Liver (tissue), 9 donors: ENCODE results near the gene FAT2. TPM values are rescaled to one million over a fixed set of nuclear protein-coding genes. Genes with fewer than 3 reads are reported as not detected.

Experiments used
- DNase-seq: peaks from one replicate; pipeline ENCODE4 v3.0.0-alpha.2; 2017; ENCODE audit warnings: low spot score
- H3K27ac ChIP-seq, 2 donors: one replicate each; pipeline ENCODE4 v1.7.0; 2013; ENCODE audit warnings: inconsistent platforms in 2 of 2, low read length in 2 of 2, control low read depth in 1 of 2, low read depth in 1 of 2, mild to moderate bottlenecking in 1 of 2
- H3K27me3 ChIP-seq, 4 donors: one replicate each; pipeline versions ENCODE4 v1.6.1 to v1.7.0; 2013; ENCODE audit warnings: low read length in 3 of 4, inconsistent platforms in 1 of 4, mild to moderate bottlenecking in 1 of 4, moderate library complexity in 1 of 4; ENCODE audit not compliant: control insufficient read depth in 4 of 4, insufficient read depth in 4 of 4
- H3K36me3 ChIP-seq, 4 donors: one replicate each; pipeline versions ENCODE4 v1.6.1 to v1.7.0; 2013; ENCODE audit warnings: low read length in 3 of 4, mild to moderate bottlenecking in 3 of 4, low read depth in 1 of 4, moderate library complexity in 1 of 4; ENCODE audit not compliant: control insufficient read depth in 4 of 4, insufficient read depth in 3 of 4
- H3K4me1 ChIP-seq, 4 donors: one replicate each; pipeline versions ENCODE4 v1.6.1 to v1.7.0; 2013; ENCODE audit warnings: low read length in 3 of 4, mild to moderate bottlenecking in 3 of 4, moderate library complexity in 1 of 4; ENCODE audit not compliant: control insufficient read depth in 4 of 4, insufficient read depth in 4 of 4
- H3K4me3 ChIP-seq, 3 donors: one replicate each; pipeline versions ENCODE4 v1.6.1 to v1.7.0; 2013; ENCODE audit warnings: low read length in 3 of 3, control low read depth in 1 of 3, low read depth in 1 of 3, mild to moderate bottlenecking in 1 of 3
- H3K9ac ChIP-seq, 2 donors: one replicate each; pipeline ENCODE4 v1.7.0; 2013; ENCODE audit warnings: low read length in 2 of 2, mild to moderate bottlenecking in 2 of 2, moderate library complexity in 2 of 2, control low read depth in 1 of 2, low read depth in 1 of 2
- H3K9me3 ChIP-seq, 4 donors: one replicate each; pipeline versions ENCODE4 v1.6.1 to v1.7.0; 2013; ENCODE audit warnings: low read length in 3 of 4; ENCODE audit not compliant: control insufficient read depth in 4 of 4
- EGR1 ChIP-seq, 2 donors: IDR thresholded peaks; 2 replicates each; pipeline ENCODE4 v1.6.1; 2016 to 2018; ENCODE audit warnings: antibody characterized with exemption in 2 of 2, low read depth in 2 of 2
- FOXA1 ChIP-seq: IDR thresholded peaks from 2 replicates; pipeline ENCODE4 v1.6.1; 2016; ENCODE audit warnings: antibody characterized with exemption
- FOXA2 ChIP-seq: IDR thresholded peaks from 2 replicates; pipeline ENCODE4 v1.6.1; 2016; ENCODE audit warnings: antibody characterized with exemption
- HNF4A ChIP-seq, 2 donors: conservative IDR thresholded peaks; 2 replicates each; pipeline ENCODE4 v1.6.1; 2016; ENCODE audit warnings: antibody characterized with exemption in 2 of 2, mild to moderate bottlenecking in 2 of 2
- HNF4G ChIP-seq: IDR thresholded peaks from 2 replicates; pipeline ENCODE4 v1.6.1; 2016; ENCODE audit warnings: antibody characterized with exemption
- RAD21 ChIP-seq, 2 donors: IDR thresholded peaks; 2 replicates each; pipeline ENCODE4 v1.6.1; 2016; ENCODE audit warnings: antibody characterized with exemption in 2 of 2, mild to moderate bottlenecking in 2 of 2
- SP1 ChIP-seq: IDR thresholded peaks from 2 replicates; pipeline ENCODE4 v1.6.1; 2018; ENCODE audit warnings: antibody characterized with exemption, mild to moderate bottlenecking
- TAF1 ChIP-seq: conservative IDR thresholded peaks from 2 replicates; pipeline ENCODE4 v1.6.1; 2016; ENCODE audit warnings: antibody characterized with exemption, mild to moderate bottlenecking
- YY1 ChIP-seq: IDR thresholded peaks from 2 replicates; pipeline ENCODE4 v1.6.1; 2016; ENCODE audit warnings: antibody characterized with exemption, mild to moderate bottlenecking
- WGBS: extraction: QIAGEN DNeasy Blood & Tissue Kit; methylation state at CpG from one replicate; pipeline ENCODE4 v1.1.7; 2013; 5-methylcytosine and 5-hydroxymethylcytosine counted together
- polyA plus RNA-seq, 2 donors: library from polyadenylated mRNA; stranded (reverse) in 1 of 2; unstranded in 1 of 2; fragments of 200-250 nt in 1 of 2; fragments of >200 nt in 1 of 2; fragmentation: Nextera tagmentation in 1 of 2; extraction: Ambion mirVana in 1 of 2; gene quantifications; one replicate each; pipeline versions ENCODE4 v1.2.1 to v1.2.3, GENCODE V29; 2013 to 2015
- total RNA-seq, 2 donors: library from RNA; depleted of rRNA; stranded (reverse); fragments of >200 nt; gene quantifications; one replicate each; pipeline ENCODE4 v1.2.3, GENCODE V29; 2014
- TF ChIP-seq, protein P1 (sequence below): fragments of 150-350 bp; IDR thresholded peaks from 2 replicates; pipeline ENCODE4 v1.5.1; 2017; ENCODE audit warnings: improper control_type of control experiment, low read depth, low read length; ENCODE audit not compliant: missing input control
- TF ChIP-seq, protein P2 (sequence below): IDR thresholded peaks from 2 replicates; pipeline ENCODE4 v1.6.1; 2016; ENCODE audit warnings: antibody characterized with exemption
- TF ChIP-seq, protein P3 (sequence below): IDR thresholded peaks from 2 replicates; pipeline ENCODE4 v1.6.1; 2016; ENCODE audit warnings: antibody characterized with exemption
- TF ChIP-seq, protein P4 (sequence below): IDR thresholded peaks from 2 replicates; pipeline ENCODE4 v1.6.1; 2016; ENCODE audit warnings: antibody characterized with exemption, mild to moderate bottlenecking
- donor health status: healthy.
- donor health status: healthy.
- donor health status: healthy.
- donor health status: healthy.
- donor health status: healthy.

Gene FAT2
- total and polyA plus RNA-seq, 4 donors: under 0.01 to 0.07 TPM; not detected in 2

DNA sequence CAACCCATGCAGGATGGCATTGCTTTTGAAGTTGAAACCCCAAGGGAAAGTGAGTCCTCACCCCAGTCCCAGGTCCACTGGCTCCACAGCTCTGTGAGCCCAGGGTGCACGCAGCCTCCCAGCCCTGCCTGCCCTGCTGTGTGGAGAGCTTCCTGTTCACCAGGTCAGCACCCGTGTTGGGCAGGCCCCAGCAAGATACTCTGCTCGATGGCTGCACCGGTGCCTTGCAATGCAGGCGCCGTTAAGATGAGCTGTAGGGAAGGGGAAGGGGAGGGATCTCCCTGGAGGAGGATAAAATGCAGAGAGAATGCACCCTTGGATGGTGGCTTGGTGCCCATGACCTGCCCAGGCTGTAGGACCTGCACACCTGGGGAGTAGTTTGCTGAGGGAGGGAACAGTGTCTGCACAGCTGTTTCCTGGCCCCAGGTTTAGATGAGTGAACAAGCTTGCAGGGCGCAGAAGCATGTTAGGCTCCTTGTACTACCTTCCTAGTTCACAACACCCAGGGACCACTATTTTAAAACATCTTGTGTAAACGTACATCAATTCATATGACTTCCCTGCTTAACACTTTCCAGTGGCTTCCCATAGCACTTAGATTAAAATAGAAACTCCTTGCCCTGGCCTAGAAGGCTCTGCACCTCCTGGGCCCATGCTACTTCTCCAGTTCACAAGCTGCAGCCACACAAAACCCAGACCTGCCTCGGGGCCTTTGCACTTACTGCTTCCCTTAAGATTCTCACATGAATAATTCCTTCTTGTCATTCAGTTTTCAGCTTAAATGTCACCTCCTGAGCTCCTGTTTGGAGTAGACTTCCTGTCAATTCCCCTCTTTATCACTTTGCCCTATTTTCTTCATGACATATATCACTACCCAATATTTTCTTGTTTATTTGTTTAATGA is 19.6 kb downstream of the FAT2 start:
- Histone ChIP-seq H3K9ac (no peak overlapping the region), H3K4me3 (no peak overlapping the region), H3K9me3 (no peaks in the 10 kb centered on the region), H3K36me3 (no peaks in the 10 kb centered on the region), H3K27me3 (no peaks in the 10 kb centered on the region), H3K4me1 (no peaks in the 10 kb centered on the region), H3K27ac (no peak overlapping the region)
- no peak for DNase-seq
- TF ChIP-seq, protein P1, sequence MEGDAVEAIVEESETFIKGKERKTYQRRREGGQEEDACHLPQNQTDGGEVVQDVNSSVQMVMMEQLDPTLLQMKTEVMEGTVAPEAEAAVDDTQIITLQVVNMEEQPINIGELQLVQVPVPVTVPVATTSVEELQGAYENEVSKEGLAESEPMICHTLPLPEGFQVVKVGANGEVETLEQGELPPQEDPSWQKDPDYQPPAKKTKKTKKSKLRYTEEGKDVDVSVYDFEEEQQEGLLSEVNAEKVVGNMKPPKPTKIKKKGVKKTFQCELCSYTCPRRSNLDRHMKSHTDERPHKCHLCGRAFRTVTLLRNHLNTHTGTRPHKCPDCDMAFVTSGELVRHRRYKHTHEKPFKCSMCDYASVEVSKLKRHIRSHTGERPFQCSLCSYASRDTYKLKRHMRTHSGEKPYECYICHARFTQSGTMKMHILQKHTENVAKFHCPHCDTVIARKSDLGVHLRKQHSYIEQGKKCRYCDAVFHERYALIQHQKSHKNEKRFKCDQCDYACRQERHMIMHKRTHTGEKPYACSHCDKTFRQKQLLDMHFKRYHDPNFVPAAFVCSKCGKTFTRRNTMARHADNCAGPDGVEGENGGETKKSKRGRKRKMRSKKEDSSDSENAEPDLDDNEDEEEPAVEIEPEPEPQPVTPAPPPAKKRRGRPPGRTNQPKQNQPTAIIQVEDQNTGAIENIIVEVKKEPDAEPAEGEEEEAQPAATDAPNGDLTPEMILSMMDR: no peak
- TF ChIP-seq EGR1 (IDR thresholded peaks at IDR 0.05; ENCODE audit: low read depth in 2 of 2): no peak
- 70% methylated on average over 9 of the region's 9 CpGs for WGBS

DNA sequence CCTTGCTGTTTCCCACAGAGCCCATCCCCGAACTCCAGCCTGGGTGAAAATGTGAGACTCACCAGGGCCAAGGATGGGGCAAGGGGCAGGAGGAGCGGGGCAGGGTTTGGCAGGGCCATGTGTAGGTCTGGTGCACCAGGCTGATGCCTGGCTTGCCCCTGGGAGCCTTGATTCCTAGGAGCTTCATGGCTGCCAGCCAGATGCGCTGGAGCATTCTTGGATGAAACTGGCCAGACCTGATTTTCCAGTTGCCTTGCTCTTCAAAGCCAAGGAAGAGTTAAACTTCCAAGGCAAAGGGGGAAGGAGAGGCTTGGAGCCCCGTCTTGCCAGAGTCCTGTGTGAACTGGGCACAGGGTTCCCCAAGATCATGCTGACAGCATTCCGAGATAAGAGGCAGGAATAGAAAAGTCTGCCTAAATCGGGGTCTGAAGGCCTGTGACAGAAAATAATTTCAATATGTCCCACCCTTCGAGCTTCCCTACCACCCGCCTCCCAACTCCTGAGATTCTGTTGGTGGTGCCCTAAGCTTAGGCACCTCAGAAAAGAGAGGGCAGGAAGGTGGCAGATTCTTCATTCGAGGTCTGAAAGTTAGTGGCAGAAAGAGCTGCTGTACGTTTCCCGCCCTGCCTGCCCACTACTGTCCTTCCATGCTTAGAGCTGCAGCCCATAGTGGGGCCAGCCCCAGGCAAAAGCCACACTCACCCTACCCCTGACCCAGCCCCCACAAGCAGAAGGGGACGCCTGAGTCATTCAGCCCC is 20.4 kb downstream of the FAT2 start:
- no peak overlapping the region for H3K4me3 ChIP-seq
- no peak overlapping the region for H3K27ac ChIP-seq
- H3K9ac ChIP-seq: no peak overlapping the region
- no peaks in the 10 kb centered on the region for H3K27me3 ChIP-seq
- no peaks in the 10 kb centered on the region for H3K36me3 ChIP-seq
- DNase-seq: no peak
- no peaks in the 10 kb centered on the region for H3K9me3 ChIP-seq
- 77% methylated on average over 12 of the region's 12 CpGs for WGBS
- H3K4me1 ChIP-seq: no peaks in the 10 kb centered on the region
- TF ChIP-seq SP1: no peak
- TF ChIP-seq, protein P2, sequence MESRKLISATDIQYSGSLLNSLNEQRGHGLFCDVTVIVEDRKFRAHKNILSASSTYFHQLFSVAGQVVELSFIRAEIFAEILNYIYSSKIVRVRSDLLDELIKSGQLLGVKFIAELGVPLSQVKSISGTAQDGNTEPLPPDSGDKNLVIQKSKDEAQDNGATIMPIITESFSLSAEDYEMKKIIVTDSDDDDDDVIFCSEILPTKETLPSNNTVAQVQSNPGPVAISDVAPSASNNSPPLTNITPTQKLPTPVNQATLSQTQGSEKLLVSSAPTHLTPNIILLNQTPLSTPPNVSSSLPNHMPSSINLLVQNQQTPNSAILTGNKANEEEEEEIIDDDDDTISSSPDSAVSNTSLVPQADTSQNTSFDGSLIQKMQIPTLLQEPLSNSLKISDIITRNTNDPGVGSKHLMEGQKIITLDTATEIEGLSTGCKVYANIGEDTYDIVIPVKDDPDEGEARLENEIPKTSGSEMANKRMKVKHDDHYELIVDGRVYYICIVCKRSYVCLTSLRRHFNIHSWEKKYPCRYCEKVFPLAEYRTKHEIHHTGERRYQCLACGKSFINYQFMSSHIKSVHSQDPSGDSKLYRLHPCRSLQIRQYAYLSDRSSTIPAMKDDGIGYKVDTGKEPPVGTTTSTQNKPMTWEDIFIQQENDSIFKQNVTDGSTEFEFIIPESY: no peak
- TF ChIP-seq, protein P3, sequence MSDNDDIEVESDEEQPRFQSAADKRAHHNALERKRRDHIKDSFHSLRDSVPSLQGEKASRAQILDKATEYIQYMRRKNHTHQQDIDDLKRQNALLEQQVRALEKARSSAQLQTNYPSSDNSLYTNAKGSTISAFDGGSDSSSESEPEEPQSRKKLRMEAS: no peak
- no peak for TF ChIP-seq TAF1
- no peak for TF ChIP-seq HNF4A (conservative IDR thresholded peaks at IDR 0.05)
- no peak for TF ChIP-seq FOXA2
- no peak for TF ChIP-seq YY1

DNA sequence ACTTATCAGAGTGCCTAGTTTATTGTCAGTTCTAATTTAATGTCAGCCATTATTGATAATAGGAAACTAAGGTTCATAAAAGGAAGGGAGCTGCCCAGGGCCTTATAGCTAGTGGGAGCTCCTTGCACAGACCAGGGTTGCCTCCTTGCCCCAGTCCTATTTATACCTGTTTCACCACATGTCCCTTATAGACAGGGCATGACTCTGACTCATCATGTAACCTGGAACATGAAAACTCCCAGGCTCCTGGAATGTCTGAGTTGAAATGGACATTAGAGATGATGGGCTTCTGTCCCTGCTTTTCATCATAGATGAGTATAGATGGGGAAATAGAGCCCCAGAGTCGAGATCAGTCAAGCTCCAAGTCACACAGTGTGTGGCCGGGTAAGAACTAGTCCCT is 21.1 kb downstream of the FAT2 start:
- no peak for DNase-seq
- Histone ChIP-seq H3K36me3 (no peaks in the 10 kb centered on the region), H3K27ac (no peak overlapping the region), H3K27me3 (no peaks in the 10 kb centered on the region), H3K9ac (no peak overlapping the region), H3K9me3 (no peaks in the 10 kb centered on the region), H3K4me1 (no peaks in the 10 kb centered on the region), H3K4me3 (no peak overlapping the region)
- TF ChIP-seq FOXA1 (no peak), HNF4G (no peak), TAF1 (no peak), RAD21 (IDR thresholded peaks at IDR 0.05) (no peak)
- TF ChIP-seq, protein P2: no peak
- TF ChIP-seq, protein P4, sequence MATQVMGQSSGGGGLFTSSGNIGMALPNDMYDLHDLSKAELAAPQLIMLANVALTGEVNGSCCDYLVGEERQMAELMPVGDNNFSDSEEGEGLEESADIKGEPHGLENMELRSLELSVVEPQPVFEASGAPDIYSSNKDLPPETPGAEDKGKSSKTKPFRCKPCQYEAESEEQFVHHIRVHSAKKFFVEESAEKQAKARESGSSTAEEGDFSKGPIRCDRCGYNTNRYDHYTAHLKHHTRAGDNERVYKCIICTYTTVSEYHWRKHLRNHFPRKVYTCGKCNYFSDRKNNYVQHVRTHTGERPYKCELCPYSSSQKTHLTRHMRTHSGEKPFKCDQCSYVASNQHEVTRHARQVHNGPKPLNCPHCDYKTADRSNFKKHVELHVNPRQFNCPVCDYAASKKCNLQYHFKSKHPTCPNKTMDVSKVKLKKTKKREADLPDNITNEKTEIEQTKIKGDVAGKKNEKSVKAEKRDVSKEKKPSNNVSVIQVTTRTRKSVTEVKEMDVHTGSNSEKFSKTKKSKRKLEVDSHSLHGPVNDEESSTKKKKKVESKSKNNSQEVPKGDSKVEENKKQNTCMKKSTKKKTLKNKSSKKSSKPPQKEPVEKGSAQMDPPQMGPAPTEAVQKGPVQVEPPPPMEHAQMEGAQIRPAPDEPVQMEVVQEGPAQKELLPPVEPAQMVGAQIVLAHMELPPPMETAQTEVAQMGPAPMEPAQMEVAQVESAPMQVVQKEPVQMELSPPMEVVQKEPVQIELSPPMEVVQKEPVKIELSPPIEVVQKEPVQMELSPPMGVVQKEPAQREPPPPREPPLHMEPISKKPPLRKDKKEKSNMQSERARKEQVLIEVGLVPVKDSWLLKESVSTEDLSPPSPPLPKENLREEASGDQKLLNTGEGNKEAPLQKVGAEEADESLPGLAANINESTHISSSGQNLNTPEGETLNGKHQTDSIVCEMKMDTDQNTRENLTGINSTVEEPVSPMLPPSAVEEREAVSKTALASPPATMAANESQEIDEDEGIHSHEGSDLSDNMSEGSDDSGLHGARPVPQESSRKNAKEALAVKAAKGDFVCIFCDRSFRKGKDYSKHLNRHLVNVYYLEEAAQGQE: no peak
- WGBS: 53% methylated on average over 2 of the region's 2 CpGs
